Fibroblast of upper back skin (primary cell): ENCODE data around the gene FAM83D.
"Not testable (repeated sequence)": the region's sequence is repeated elsewhere in the genome, so short reads cannot be mapped to it uniquely, and the experiment has no call there.

Experiments
- DNase-seq: peaks from one replicate; pipeline ENCODE4 v3.0.0-alpha.2; 2013

FAM83D gene

DNA sequence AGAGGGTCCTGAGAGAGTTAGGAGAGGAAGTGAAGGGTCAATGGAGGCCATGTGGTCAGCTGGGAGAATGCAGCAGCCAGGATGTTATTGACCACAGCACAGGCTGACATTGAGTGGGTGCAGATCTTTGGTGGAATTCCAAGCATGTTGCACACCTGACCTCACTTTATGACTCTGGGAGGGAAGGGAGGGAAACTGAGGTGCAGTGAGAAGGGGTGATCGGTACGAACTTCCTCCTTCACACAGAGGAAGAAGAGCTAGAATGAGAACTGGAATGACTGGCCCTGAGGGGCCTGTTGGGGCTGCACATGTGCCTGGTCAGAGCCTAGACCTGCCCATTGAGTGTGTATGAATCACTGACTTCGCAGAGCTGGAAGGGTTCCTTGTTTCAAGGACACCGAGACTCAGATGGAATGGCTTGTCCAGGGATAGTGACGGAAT lies 9.8 kb downstream of the FAM83D start:
- DNase-seq, result peak; percentile 8

DNA sequence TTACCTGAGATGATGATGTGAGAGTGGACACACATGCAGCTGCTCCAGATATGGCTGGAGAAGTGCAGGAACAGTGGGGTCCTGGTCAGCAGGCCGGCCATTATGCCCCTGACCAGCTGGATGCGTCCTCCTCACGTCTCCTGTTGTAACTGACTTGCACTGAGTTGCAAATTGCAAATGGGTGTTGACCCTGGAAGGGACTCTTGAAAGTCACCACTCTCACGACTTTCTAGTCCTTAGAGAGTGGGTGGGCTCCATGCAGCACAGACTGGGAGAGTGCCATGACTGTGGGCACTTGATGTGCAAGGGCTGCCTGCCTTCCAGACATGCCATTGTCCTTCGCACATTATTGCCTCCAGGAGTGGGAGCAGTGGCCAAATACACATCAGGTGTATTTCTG lies 10.8 kb downstream of the FAM83D start:
- DNase-seq, result no peak

DNA sequence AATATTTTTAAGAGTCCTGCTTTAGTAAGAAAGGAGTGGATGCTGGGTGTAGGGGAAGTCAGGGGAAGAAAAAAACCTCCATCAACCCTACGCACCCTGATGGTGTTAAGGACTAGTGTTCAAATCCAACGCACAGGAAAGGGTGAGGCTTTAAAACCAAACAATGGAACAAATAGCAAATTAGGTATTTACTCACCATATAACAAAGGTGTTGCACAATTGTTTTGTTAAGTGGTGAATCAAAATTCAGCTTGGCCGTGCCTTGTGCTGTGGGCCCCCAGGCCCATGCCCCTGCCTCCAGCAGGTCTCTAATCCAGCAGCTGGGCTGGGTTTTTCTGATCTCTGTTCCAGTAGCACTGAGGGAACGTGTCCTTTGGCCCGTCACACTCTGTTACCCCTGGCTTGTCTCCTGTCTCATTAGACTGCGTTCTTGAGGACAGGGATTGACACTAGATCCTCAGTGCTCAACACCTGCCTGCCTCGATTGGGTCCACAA lies 11.8 kb downstream of the FAM83D start:
- no peak for DNase-seq

DNA sequence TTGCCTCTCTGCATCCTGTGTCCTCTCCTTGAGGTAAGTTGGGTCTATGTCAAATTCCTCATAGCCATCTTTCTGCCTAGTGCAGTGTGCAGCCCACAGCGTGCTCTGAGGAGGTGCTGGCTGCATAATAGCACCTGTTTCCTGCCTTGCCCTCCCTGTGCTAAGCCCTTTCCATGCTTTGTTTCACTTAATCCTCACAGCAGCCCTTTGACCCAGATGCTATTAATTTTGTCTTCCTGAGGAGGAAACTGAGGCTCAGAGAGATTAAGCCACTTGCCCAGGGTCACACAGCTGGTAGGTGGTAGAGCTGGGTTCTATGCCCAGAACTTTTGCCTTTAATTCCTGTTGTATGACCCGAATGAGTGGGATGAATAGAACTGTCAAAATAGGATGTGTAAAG lies 13.5 kb downstream of the FAM83D start:
- DNase-seq, result no peak

DNA sequence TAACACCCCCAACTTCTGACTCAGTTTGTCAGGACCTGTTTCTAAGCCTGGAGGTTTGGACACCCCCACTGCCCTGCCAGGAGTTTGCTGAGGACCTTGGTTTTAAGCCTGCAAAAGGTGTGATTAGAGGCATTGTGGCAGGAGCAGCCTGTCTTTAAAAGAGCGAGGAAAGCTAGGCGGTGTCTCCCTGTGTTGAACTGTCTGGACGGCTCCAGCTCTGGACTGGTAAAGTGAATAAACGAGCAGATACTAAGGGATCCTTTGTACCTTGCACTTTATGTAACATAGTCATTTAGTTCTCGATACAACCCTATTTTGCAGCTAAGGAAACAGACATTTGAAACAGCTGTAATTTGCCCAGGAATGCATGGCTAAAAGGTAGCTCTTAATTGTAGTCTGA lies 14.4 kb downstream of the FAM83D start:
- no peak for DNase-seq

DNA sequence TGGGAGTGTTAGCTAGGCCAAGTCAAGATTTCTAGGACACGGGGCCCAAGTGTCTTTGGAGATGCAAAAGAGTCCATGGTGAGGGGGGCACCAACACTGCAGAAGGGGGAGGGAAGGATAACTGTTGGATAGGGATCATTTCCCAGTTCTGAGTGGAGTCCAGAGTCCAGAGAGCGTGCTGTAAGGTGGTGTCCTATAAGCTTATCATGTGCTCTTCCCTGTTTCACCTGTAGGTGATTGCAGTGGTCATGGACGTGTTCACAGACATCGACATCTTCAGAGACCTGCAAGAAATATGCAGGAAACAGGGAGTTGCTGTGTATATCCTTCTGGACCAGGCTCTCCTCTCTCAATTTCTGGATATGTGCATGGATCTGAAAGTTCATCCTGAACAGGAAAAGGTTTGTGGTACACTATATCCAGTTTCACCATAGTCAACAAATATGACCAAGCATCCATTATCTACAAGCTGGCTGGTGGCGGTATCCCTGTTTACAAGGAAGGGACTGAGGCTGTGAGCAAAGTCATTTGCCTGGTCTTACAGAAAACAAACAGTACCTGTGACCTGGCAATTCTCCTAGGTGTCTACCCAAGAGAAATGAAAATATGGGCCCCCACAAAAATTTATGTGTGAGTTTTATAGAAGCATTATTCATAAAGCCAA lies 15.6 kb downstream of the FAM83D start:
- DNase-seq, result no peak

DNA sequence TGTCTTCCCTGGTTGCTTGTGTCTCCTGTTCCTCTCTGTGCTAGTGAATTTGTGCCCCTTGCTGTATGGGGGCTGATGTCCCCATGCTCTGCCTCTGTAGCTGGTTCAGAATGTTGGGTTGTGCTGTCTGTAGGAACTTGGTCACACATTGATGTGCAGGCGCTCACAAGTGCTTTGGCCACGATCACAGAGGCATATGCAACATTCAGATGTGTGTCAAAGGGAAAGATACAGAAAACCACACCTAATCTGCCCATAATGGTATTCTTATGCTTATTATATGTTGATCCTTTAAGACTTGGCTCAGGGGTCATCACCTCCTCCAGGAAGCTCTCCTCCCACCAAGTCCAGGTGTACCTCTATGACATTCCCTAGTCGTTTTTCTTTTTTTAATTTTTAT lies 18.8 kb downstream of the FAM83D start:
- DNase-seq, result no peak

DNA sequence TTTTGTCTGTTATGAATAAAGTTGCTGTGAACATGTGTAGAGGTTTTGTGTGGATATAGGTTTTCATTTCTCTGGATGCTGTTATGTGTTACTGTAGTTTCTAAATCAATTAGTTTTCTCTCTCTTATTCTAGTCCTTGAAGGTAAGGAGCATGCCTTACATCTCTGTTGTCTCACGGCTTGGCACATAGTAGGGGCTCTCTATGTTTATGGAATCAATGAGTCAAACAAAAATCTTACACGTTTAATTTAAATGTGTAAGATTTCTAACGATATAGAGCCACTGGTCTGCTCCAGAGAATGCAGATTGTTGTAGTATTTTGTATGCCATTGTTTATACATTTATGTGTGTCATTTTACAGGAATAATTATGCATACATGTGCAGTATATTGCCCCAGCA lies 20.6 kb downstream of the FAM83D start:
- DNase-seq, result no peak

DNA sequence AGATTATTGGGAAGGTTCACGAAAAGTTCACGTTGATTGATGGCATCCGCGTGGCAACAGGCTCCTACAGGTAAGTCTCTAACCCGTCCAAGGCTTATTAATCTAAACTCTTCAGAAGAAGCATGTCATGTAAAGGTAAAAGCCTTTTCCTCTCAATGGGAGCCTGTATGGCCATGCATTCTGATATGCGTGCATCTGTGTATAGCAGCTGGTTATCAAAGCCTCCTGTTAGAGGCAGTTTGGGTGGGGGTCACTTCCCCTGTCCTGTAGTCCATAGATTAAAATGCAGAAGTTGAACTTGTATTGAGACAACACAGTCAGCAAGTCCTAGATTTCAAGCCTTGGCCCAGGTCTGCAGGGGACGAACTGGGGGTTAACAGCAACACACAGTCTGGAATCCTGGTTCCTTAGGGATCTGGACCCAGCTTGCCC lies 21.7 kb downstream of the FAM83D start:
- no peak for DNase-seq

DNA sequence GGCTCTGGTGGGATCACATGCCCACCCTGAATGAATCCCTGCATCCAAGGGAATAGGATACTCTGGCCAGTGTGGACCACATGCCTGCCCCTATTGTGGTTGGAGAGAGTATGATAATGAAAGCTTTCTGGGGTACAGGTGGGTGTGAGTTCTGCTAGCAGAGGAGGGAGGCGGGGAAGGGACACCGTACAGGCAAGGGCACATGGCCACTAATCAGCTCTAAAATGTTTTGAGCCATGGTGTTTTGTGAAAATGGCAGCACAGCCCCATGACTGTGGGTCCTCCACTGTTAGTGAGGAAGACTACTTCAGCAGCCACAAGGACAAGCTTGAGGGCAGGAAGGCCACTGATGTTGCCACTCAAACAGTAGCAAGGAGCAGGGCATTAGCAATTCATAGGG lies 24.0 kb downstream of the FAM83D start:
- no peak for DNase-seq

DNA sequence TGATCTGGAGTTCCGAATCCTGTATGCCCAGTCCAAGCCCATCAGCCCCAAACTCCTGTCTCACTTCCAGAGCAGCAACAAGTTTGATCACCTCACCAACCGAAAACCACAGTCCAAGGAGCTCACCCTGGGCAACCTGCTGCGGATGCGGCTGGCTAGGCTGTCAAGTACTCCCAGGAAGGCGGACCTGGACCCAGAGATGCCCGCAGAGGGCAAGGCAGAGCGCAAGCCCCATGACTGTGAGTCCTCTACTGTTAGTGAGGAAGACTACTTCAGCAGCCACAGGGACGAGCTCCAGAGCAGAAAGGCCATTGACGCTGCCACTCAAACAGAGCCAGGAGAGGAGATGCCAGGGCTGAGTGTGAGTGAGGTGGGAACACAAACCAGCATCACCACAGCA lies 25.4 kb downstream of the FAM83D start:
- DNase-seq, result no peak

DNA sequence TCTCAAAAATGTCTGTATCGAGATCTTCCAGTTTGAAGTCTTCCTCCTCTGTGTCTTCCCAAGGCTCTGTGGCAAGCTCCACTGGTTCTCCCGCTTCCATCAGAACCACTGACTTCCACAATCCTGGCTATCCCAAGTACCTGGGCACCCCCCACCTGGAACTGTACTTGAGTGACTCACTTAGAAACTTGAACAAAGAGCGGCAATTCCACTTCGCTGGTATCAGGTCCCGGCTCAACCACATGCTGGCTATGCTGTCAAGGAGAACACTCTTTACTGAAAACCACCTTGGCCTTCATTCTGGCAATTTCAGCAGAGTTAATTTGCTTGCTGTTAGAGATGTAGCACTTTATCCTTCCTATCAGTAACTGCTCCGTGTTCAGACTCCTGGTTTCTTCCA lies 25.9 kb downstream of the FAM83D start:
- DNase-seq, result no peak

DNA sequence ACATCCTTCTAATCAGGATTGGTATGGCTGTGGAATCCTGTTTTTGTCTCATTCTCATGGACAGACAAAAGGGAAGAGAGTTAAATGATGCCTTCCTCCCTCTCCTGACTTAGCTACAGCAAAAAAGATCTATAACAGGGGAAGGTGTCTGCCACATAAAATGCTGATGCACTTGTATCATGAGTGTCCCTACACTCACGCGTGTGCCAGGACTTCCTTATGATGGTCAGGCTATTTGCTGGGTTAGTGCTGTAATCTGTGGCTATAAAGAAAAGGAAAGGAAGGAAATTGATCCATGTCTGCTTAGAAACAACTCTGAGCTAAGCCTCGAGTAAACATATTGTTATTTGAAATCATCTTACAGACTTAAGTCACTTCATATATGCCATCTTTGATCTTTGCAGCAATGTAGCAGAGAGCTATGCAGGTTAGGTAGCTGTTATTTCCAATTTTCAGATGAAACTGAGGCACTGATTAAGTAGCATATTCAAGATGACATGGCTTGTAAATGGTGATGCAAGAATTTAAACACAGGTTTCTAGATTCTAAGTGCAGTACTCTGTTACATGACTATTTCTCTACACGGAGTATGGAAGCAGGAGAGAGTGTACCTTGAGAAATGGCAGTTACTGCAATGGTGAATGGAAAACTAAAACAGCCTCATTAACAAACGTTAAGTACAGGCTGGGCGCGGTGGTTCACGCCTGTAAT lies 27.6 kb downstream of the FAM83D start:
- DNase-seq, result no peak

DNA sequence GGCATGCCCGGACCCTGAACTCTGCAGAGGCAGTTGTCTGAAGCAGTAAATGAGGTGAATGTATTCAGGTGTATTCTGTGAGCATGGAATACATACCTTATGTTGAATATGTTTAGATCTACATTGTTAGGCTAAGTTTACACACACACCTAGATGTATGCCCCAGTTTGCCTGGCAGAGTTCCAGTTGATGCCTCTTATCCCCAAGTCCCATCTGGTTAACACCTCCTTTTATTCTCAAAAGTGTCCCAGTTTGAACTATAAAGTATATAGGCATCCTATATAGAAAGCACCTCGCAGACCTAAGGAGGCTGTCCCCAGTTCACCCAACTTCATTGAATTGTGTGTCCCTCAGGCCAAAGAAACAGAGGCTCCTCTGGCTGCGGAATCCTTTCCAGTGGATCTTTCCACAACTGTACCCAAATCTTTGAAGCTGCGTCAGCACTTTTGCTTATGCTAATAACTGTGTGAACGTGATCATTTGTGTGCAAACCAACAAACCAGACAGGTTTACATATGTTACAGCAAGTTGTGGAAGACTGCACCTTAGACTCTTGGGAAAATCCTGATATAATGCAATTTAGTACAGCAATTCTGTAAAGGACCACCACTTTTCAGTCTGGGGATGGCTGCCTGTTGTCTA lies 31.1 kb downstream of the FAM83D start:
- no peak for DNase-seq

DNA sequence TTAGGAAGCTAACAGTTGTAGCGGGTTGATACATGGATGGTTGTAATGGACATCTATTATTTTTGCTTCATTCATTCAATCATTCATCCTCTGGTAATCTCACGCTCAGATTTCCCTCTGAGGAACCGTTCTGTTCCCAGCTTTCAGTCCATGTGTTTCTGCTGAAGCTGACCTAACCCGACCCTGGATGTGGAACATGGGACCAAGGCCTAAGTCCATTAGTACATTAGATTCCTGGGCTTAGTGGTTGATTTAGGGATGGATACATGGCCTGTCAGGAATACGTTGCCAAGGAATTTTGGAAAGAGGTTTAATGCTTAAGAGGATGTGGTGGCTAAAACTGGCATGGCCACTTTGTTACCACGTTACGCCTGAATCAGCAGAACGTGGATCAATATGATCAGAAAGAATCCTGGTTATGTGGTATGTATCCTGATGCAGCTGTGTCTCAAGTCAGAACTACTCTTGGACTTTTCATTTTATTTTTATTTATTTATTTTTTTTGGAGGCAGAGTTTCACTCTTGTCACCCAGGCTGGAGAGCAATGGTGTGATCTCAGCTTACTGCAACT lies 31.8 kb downstream of the FAM83D start:
- no peak for DNase-seq

DNA sequence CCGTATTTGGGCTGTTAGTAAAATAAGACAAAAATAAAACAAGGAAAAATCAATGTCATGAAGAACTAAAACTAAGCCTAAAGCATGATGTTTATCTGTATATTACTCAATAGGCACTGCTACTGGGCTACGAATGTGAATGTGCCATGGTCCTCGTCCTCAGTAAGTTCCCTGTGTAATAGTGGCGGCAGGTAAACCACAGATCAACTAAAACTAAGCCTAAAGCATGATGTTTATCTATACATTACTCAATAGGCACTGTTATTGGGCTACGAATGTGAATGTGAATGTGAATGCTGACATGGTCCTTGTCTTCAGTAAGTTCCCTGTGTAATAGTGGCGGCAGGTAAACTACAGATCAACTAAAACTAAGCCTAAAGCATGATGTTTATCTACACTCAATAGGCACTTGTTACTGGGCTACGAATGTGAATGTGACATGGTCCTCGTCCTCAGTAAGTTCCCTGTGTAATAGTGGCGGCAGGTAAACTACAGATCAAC lies 34.0 kb downstream of the FAM83D start:
- DNase-seq, result not testable (repeated sequence)

DNA sequence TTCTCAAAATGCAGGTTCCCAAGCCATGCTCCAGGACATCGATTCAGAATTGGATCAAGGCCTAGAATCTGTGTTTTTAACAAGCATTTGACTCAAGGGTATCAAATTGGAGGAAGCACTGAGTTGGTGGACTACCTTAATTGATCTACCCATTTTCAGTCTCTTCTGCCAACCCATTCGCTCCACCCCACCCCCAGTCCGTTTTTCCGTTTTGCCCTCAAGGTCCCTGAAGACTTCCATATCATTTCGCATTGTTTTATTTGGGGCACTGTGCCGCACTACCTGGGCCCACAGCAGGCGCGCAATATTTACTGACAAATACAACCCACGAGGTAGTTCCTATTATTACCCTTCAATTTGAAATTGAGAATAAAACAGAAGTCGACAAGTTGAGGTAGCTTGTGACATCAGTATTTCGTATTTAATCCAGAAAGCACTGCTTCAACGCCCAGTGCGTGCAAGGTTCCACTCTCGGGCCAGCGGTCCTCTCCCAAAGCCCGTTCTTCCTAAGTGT lies 35.4 kb downstream of the FAM83D start:
- DNase-seq, result no peak

DNA sequence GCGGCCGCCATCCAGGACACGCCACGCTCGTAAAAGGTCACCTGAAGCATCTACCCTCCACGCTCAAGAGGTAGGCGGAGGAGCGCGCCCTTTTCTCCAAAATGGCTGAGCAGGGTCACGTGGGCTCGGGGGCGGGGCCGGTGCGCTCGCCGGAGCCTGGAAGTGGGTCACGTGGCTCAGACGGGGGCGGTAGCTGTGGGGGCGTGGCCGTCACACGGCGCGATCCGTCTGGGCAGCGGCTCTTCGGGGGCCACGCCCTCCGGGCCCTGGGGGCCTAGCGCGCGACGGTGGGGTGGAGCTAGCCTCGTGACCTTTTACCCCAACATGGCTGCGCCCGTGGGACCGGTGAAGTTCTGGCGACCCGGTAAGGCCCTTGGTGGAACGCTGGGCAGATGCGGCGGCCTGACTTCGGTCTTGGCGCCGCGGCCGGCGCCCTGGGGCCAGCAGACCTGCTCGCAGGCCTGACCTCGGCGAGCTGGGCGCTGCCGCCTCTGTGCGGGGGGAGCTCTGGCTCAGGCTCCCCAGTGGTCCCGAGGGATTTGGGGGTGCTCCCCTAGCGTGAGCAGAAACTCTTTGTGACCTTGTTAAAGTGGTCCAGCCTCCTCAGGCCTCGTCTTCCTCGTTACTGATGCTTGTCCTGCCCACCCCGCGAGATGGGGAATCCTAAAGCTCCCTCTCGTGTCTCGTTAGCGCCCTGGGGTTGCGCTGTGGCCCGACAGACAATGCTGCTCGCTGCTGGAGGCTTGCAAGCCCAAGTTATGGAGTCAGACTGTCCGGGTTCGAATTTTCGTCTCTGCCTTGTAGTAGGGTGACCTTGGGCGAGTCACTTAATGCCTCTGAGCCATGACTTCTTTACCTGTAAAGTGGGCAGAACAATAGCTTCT lies 36.1 kb downstream of the FAM83D start, which contains the start of gene DHX35:
TSS of gene DHX35 (plus strand) at position 301 of the 884 bp plus-strand sequence. CDS start at position 325, 24 bp downstream.
- peak; percentile 96 for DNase-seq

DNA sequence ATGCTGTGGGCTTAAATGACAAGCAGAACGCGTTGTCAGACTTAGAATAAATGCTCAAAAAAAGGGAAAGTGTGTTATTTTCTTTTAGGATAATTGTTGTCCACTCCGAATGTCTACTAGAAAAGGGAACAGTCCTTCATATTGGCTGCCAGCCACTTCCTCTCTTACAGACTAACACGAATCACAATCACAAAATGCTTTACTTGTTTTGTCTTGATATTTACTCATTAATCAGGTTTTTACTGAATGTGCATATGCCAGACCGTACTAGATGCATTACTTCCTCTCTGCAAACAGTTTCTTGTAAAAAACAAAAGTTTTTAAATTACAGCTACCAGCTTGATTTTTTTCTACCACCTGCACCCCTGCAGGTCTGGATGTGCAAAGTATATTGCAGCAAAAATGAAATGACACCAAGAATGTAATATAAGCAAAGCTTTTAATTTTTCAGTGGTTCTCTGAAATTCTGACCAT lies 36.7 kb downstream of the FAM83D start:
- no peak for DNase-seq

DNA sequence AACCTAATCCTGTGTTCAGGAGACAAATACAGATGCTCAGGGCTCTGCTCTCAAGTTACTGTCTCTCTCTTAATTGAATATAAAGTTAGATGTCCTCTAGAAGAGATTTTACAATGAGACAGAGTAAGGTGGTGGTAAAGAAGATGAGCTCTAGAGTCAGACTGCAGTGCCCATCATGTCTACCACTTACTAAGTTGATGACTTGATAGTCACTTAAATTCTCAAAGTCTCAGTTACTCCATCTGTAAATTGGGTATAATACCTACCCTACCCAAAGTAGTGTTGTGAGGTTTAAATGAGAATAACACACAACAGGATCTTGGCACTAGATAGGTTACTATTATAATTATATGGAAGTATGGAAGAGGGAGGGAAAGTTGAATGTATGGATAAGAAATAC lies 37.5 kb downstream of the FAM83D start:
- no peak for DNase-seq

DNA sequence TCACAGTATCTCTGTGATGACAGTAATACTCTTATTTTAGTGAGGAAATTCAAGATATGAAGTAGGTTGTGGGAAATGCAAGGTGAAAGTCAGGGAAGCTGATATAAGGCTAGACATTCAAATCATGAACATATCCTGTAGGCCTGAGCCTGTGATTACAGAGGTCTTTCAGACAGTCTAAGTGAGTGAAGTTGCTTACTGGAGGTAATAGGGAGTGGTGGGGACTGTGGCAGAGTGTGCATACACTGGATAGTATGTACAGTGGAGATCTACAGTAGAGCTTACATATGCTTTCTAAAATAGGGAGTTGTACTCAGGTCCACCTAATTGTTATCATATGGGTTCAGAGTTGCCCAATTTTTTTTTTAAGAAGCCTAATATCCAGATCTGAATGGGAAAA lies 39.0 kb downstream of the FAM83D start:
- DNase-seq, result no peak

DNA sequence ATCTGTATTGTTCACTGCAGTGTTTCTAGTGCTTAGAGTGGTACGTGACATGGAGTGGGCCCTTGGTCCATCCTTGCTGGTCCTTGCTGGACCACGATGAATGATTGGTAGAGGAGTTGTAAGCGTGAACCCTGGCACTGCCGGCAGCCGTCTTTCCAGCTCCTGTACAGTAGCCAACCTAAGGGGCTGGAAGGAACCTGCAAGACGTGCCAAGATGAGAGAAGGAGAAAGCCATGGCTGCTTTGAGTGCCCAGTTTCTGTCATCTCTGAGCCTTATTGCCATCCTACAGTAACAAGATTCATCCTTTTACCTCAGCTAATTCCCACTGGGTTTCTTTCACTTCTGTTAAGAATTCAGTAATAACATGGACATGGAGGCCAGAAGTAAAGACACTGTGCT lies 41.9 kb downstream of the FAM83D start:
- DNase-seq, result no peak
